Motor neuron (in vitro differentiated cells): Measurements from ENCODE around the gene UCP2. TPM values are rescaled to one million over a fixed set of nuclear protein-coding genes. Genes with fewer than 3 reads are reported as not detected.

Source experiments
- ATAC-seq, 8 experiments: fragments of 200-7000 bp; cut with Tn5 transposase; replicated peaks in 6 of 8; 2 replicates each; pipeline ENCODE4 v1.8.0; 2021; ENCODE audit warnings: mild to moderate bottlenecking in 8 of 8, moderate library complexity in 8 of 8
- H3K27ac ChIP-seq, 2 donors: fragments of 250-450 bp; sonication (Bioruptor Pico); 2 replicates each; pipeline ENCODE4 v1.9.0; 2021; ENCODE audit warnings: antibody characterized with exemption in 2 of 2, mild to moderate bottlenecking in 2 of 2, moderate library complexity in 1 of 2
- H3K4me1 ChIP-seq, 2 donors: fragments of 250-450 bp; sonication (Bioruptor Pico); replicated peaks in 1 of 2; 2 replicates each; pipeline ENCODE4 v1.6.1; 2021; ENCODE audit warnings: antibody characterized with exemption in 2 of 2, mild to moderate bottlenecking in 2 of 2, moderate library complexity in 1 of 2
- H3K4me3 ChIP-seq, 5 donors: fragments of 250-450 bp; sonication (Bioruptor Pico); 2 replicates each; pipeline ENCODE4 v1.9.0; 2021; ENCODE audit warnings: antibody characterized with exemption in 5 of 5, mild to moderate bottlenecking in 5 of 5, moderate library complexity in 4 of 5
- WGBS, 10 experiments: fragments of 450-650 bp; shearing (Covaris generic); methylation state at CpG; one replicate each; pipeline ENCODE4 v1.0.0; 2022; 5-methylcytosine and 5-hydroxymethylcytosine counted together
- in situ Hi-C, 9 experiments: fragments of 400-800 bp; cut with MboI; loops; one replicate each; pipeline ENCODE4 v1.15.0; 2021; ENCODE audit warnings: low sequenced_read_pairs in 9 of 9, low pct_unique_long_range_greater_than_20kb in 2 of 9; ENCODE audit not compliant: unreplicated experiment in 9 of 9
- total RNA-seq, 8 experiments: library from RNA; unstranded; fragments of 300-600 nt; gene quantifications; 2 replicates each; pipeline versions ENCODE4 v1.2.3 to v1.2.4, GENCODE V29; 2022

The UCP2 gene
- total RNA-seq, 8 experiments from 2014 or later: 1.3 to 15.0 (median 4.0) TPM

GRCh38 chr11:73929388-73929787 lies 53.3 kb downstream of the UCP2 start:
- in situ Hi-C loops: no loop called here
- Histone ChIP-seq H3K4me1 (no peaks in the 10 kb centered on the region), H3K27ac (no peak overlapping the region), H3K4me3 (no peak overlapping the region)
- WGBS, 10 experiments: 76 to 100% (median 100%) methylated on average over 2 of the region's 2 CpGs; no CpG with 5 or more reads in 1 of the 10 experiments
- ATAC-seq: no peak

Other genes starting within 250 kb of the UCP2 start
- 100 to 1,000 TPM in 4 of 8 experiments, 10 to 100 TPM in 4; 61.5 to 173 (median 100) TPM for gene RAB6A, start 221.8 kb downstream of the UCP2 start, total RNA-seq
- gene MRPL48, start 195.0 kb downstream of the UCP2 start, total RNA-seq: 10 to 100 TPM; 33.3 to 60.5 (median 45.0) TPM
- 100 to 1,000 TPM in 3 of 8 experiments, 10 to 100 TPM in 5; 45.1 to 199 (median 75.5) TPM for gene COA4, start 106.0 kb downstream of the UCP2 start, total RNA-seq
- gene PAAF1, start 105.8 kb downstream of the UCP2 start, total RNA-seq: 10 to 100 TPM; 15.4 to 32.0 (median 27.9) TPM
- gene DNAJB13, start 31.8 kb downstream of the UCP2 start, total RNA-seq: 1 to 10 TPM in 2 of 8 experiments, under 1 TPM in 5, not detected in 1; 0.17 to 6.7 (median 0.55) TPM
- 1 to 10 TPM in 6 of 8 experiments, under 1 TPM in 2; 0.51 to 2.6 (median 2.1) TPM for gene UCP3, start 26.2 kb upstream of the UCP2 start, total RNA-seq
- 10 to 100 TPM in 6 of 8 experiments, 1 to 10 TPM in 2; 8.0 to 26.3 (median 15.2) TPM for gene C2CD3, start 188.2 kb upstream of the UCP2 start, total RNA-seq
- 10 to 100 TPM; 34.9 to 68.7 (median 46.8) TPM for gene PPME1, start 188.4 kb upstream of the UCP2 start, total RNA-seq